Medulla oblongata (tissue), 1 donor: ENCODE measurements around the gene DCAF5.
A peak's percentile ranks its signal among the peaks of the same experiment; 100 is the strongest.

Source experiments
- DNase-seq: peaks from one replicate; pipeline ENCODE4 v3.0.0-alpha.2; 2015; ENCODE audit errors: extremely low spot score

The DCAF5 gene

GRCh38 chr14:69149461-69150244 is 3.3 kb downstream of the DCAF5 start:
- no peak for DNase-seq

GRCh38 chr14:69142101-69142500 is 10.8 kb downstream of the DCAF5 start:
- DNase-seq, result no peak

GRCh38 chr14:69141550-69141949 is 11.4 kb downstream of the DCAF5 start:
- DNase-seq, result no peak

DNA sequence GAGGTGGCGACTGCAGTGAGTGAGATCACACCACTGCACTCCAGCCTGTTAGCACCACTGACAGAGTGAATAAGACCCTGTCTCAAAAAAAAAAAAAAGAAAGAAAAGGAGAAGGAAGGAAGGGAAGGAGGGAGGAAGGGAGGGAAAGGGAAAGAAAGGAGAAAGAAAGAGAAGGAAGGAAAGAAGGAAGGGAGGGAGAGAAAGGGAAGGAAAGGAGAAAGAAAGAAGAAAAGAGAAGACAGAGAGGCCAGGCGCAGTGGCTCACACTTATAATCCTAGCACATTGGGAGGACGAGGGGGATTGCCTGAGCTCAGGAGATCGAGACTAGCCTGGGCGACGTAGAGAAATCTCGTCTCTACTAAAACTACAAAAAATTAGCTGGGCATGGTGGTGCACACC is 13.2 kb downstream of the DCAF5 start:
- no peak for DNase-seq

GRCh38 chr14:69137843-69138535 is 14.9 kb downstream of the DCAF5 start:
- no peak for DNase-seq

- DNase-seq, result no peak
Measured at GRCh38 chr14:69137416-69137815, 15.5 kb downstream of the DCAF5 start.

DNA sequence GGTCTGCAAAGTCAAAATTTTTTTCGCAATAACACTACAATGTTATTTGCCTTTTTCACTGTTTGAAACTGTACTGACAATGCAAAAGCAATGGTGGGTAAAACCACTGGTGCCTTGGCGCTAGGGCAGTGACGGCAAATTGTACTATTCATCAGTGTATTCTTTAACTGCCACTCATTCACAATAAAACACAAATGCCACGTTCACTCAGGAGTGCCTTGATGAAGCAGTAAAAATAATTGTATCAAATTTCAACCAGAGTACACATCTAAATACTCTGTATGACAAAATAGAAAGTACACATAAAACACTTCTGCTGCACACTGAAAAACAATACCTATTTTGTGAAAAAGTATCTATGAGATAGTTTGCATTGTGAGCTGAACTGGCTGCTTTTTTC is 17.8 kb downstream of the DCAF5 start:
- DNase-seq, result no peak

DNA sequence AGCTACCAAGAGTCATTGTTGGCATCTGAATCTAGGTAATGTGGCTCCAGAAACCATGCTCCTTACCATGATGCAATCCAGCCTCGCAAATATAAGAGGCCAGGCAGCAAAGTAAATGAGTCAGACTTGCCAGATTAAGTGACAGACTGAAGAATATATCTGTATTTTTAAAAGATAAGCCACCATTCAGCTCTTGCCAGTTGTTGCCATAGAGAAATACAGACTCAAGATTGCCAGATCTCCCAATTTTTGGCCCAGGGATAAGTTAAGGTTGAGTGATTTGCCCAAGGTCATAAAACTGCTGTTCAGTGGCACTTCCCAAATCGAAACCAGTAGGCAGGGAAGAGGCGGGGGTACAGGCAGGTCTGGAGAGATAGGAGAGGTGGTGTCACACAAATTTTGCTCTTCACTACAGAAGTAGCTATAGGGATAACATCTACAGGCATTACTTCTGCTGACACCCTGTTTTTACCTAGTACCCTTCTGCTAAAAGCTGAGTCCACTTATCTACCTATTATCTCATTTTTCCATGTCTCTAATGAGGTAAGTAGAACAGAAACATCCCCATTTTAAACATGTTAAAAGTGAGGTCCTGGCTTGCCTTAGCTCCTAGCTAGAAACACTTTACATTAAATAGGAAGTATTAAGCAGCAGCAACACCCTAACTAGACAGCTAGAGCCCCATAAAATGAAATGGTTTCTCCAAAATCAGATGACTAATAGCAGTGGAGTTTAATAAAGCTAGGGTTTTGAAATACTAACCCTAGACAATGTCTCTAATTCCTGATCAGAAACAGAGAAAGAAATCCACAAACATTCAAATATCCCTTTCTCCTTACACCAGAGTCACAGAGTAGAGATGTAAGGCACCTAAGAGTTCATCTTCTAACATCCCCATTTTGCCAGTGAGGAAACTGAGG is 19.5 kb downstream of the DCAF5 start:
- no peak for DNase-seq

DNA sequence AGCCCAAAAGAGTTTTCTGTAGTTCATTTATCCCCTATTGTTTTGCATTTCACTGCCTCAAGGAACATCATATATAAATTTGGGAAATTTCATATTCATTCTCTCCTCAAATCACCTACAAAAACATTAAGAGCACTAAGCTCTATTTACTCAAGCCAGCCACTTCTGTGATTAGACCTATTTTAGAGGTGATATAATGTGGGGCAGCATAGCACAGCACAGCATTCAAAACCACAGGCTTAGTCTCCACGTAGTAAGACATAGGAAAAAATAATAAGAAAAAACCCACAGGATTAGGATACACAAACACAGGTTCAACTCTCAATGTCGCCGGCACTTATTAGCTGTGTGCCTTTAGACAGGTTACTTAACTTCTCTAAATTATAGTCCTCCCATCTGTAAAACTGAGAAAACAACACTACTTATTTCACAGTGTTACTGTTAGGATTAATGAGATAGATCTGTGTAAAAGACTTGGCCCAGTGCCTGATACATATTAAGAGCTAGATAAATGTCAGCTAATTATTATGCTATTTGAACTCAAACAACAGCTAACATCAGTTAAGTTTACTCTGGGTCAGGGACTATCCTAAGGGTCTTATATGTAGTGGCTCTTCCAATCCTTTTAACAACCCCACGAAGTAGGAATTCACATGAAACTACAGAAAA is 20.3 kb downstream of the DCAF5 start:
- no peak for DNase-seq

DNA sequence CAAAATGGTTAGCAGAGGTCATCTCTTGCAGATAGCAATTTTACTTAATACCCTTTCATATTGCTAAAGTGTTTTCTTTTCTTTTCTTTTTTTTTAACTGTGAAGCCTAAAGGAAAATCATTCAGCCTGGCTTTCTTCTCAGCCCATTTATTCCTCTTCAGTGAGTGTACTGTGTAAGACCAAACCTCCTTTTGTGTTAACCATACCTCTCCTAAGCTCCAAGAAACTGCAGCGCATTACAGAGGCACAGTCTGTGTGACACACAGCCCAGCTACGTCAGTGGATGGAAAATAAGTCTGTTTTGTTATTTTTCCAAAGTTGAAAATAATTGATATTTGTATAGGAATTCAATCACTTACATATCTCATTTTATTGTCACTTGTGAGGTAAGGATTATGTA is 21.7 kb downstream of the DCAF5 start:
- DNase-seq, result peak; percentile 39

DNA sequence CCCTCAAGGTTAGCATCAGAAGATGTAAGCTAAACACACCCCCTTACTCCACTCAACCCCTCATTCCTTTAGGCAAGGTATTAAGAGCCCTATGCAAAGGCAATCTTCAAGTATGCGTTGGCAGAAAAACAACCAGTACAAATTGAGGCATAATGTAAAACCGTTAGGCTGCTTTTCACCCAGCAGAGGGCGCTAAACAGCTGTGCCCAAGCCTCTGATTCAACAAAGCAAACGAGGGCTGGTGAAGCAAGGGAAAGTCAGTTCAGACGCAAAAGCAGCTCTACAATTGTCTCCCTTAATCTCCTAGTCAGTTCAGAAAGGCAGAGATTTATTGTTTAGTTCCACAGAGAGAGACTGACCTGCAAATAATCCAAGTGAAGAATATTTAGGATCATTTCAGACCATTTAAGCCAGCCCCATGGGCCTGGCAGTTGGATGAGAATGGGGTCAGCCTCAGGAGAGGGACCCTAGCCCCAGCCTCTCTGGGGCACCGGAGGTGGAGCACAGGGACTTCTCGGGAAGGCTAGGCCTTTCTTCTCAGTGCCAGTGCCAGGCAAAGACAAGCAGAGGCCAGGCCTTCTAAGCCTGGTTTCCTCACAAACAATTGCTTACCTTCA is 23.5 kb downstream of the DCAF5 start:
- peak; percentile 92 for DNase-seq

- DNase-seq, result no peak
Measured at GRCh38 chr14:69118305-69118704, 34.6 kb downstream of the DCAF5 start.

DNA sequence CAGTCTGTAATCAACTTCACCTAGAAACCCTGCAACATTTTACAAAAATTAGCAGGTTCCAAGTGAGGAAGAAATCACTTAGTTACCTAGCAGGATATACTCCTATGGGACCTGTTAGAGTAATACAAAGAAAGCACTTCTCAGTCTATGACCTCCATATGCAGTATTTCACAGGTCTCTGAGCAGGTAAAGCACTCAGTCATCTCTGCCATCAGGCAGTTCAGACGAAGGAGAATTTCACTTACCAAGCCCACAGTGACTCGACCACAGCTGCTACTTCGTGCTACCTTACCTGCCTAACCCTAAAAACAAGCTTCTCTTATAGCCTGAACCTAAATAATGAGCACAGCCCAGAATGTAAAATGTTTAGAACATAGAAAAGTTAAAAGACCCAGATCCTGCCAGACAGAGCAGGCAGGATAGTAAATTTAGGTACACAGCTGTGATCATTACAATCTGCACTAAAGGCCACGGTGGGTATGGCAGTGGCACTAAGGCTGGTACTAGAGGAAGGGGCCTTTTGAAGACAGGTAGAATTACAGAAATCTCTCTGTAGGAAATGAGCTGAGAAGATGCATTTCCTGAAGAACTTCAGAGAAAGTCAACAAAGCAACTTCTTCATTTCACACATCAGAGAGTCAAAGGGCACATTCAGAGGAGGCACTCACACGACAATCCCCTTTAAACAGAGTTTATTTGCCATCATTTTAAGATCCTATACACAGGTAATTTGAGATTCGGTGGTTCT is 35.7 kb downstream of the DCAF5 start:
- no peak for DNase-seq

DNA sequence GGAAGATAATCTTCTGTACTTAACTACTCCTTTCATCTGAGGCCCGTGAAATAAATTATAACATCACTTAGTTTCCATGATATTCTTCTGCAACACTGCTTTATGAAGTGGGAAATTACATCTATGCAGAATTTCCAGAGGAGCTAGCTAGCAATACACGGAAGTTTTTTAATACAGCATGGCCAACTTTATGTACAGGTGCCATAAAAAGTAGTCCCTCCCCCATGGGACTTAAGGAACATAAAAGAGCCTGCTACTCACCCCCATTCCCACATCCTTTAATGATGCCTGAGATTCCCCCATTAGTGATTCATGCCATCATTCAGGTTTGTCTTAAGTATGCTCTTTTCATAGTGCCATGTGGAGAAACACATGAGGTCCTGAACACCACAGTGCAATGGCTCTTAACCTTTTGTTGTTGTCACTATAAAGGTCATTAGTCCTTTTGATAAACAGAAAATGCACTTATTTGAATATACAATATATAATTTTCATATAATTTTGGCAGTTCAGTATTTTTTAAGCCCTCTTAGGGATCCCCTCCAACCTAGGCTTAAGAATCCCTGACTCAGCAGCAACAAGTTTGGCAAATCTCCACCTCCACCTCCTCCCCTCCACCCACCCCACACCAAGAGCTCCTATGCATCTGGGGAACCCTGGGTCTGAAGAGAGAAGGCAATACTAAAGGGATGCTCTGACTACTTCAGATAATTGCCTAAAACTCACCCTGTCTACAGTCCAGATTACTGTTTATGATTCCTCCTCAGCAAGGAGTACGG is 37.3 kb downstream of the DCAF5 start:
- no peak for DNase-seq

DNA sequence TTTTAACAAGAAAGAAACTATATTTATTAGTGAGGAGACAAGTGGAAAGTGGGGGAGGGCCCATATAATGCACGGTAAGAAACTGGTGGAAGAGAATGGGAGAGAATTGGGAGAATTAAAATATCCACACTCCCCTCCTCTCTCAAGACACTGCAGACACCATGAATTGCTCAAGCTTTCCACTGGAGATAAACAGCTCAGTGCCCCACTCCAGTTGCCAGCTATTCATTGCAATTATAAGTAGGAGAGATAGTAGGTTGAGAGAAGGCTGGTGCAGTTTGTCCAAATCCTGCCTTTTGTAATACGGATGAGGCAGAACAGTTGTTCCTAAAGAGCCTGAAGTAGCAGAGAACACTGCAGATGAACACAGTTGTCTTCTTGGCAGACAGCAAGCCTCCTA is 38.2 kb downstream of the DCAF5 start:
- DNase-seq, result no peak

- no peak for DNase-seq
Measured at GRCh38 chr14:69108358-69108757, 44.6 kb downstream of the DCAF5 start.

DNA sequence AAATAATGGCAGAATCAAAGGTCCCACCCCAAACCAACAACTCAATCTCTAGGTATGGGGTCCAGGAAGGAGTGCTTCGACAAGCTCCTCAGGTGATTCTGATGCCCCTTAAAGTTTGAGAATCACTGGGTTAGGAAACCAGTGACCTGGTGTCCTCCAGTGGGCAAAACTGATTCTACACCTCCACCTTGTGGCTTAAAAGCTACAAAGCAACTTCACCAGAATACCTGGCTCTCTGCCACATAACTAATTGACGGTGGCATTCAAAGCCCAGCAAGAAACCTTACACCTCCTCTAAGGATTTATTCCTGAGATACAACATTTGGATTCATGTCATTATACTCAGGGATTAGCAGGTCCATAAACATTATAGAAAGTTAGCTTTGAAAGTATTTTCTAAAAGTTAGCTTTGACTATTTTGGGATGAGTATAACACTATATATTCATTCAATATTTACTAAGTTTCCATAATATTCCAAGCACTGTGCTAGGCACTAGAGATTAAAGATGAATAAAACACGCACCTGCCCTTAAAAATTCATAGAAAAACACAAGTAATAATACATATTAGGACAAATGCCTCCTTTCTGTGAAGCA is 45.4 kb downstream of the DCAF5 start:
- DNase-seq, result peak; percentile 58

GRCh38 chr14:69106451-69106850 is 46.5 kb downstream of the DCAF5 start:
- DNase-seq, result no peak

DNA sequence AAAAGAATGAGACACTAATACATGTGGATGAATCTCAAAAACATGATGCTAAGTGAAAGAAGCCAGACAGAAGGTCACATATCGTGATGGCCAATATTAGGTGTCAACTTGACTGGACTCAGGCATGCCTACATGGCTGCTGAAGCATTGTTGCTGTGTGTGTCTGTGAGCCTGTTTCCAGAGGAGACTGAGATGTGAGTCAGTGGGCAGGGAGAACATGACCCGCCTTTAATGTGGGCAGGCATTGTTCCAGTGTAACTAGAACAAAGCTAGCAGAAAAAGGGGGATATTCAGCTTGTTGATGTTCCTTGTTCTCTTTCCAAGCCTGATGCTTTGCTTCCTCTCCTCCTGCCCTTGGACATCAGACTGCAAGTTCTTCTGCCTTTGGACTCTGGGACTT is 47.6 kb downstream of the DCAF5 start:
- DNase-seq, result no peak
